Inferior parietal cortex (tissue), 1 donor: ENCODE results near the gene SUPT6H.
A peak's percentile ranks its signal among the peaks of the same experiment; 100 is the strongest.

ENCODE experiments used
- DNase-seq: peaks from one replicate; pipeline ENCODE4 v3.0.0-alpha.2; 2016; ENCODE audit errors: extremely low spot score

Gene SUPT6H

GRCh38 chr17:28702026-28702751, 40.2 kb downstream of the SUPT6H start:
- DNase-seq: peak; percentile 63

- no peak for DNase-seq
These were observed 40.7 kb downstream of the SUPT6H start for GRCh38 chr17:28702752-28703150.

- no peak for DNase-seq
These were observed 41.7 kb downstream of the SUPT6H start for GRCh38 chr17:28703552-28704218.

- no peak for DNase-seq
These were observed 42.3 kb downstream of the SUPT6H start for GRCh38 chr17:28704219-28704858.

GRCh38 chr17:28705074-28705659, 43.2 kb downstream of the SUPT6H start:
- DNase-seq: no peak

GRCh38 chr17:28705728-28706334, 43.8 kb downstream of the SUPT6H start:
- DNase-seq: no peak

GRCh38 chr17:28706471-28707338, 44.7 kb downstream of the SUPT6H start:
- no peak for DNase-seq

- DNase-seq: no peak
These were observed 45.3 kb downstream of the SUPT6H start for GRCh38 chr17:28707339-28707720.

- peak; percentile 74 for DNase-seq
These were observed 49.1 kb downstream of the SUPT6H start for GRCh38 chr17:28710861-28711722.

- no peak for DNase-seq
These were observed 49.7 kb downstream of the SUPT6H start, which contains the start of gene PROCA1 for GRCh38 chr17:28711723-28712031. Gene PROCA1 (minus strand): TSS chr17:28711888. CDS start chr17:28711660, 228 bp downstream.

GRCh38 chr17:28712032-28712704, 50.2 kb downstream of the SUPT6H start:
- DNase-seq: no peak

GRCh38 chr17:28712705-28713415, 50.9 kb downstream of the SUPT6H start:
- DNase-seq: no peak

GRCh38 chr17:28714281-28714680, 52.3 kb downstream of the SUPT6H start:
- DNase-seq: no peak

- DNase-seq: no peak
These were observed 53.2 kb downstream of the SUPT6H start for GRCh38 chr17:28715217-28715616.

- no peak for DNase-seq
These were observed 55.0 kb downstream of the SUPT6H start for GRCh38 chr17:28716740-28717577.

- no peak for DNase-seq
These were observed 55.8 kb downstream of the SUPT6H start, which contains the start of gene RAB34 for GRCh38 chr17:28717578-28718332. Gene RAB34 (minus strand): TSS chr17:28717868. CDS start chr17:28717266, 602 bp downstream.

GRCh38 chr17:28718333-28719020, 56.5 kb downstream of the SUPT6H start:
- no peak for DNase-seq
